ENCODE data around the gene GLA. TPM values are rescaled to one million over a fixed set of nuclear protein-coding genes. Genes with fewer than 3 reads are reported as not detected.
A peak's percentile ranks its signal among the peaks of the same experiment; 100 is the strongest.

GLA gene
- total and polyA plus RNA-seq, 2 donors (not counting 1 experiment from before 2014, with no cell fraction given) = 22.1 to 42.7 TPM

GRCh38 chrX:101349193-101349562, 58.5 kb downstream of the GLA start:
- CTCF ChIA-PET = interaction anchor here (1.8 kb wide), 2 partner anchors 42 to 68 kb away, joined by 5 to 12 read pairs; partner anchors contain the start of gene RPL36A
- H3K9ac ChIP-seq (ENCODE audit: low read length) = peak overlapping the region; percentile 76
- POLR2A ChIA-PET = interaction anchor here (0.5 to 1.1 kb wide), 3 partner anchors 34 to 70 kb away, joined by 4 to 5 read pairs (median 4); partner anchors contain the start of gene RPL36A
- H3K9me3 Mint-ChIP-seq (ENCODE audit: insufficient read depth) = no peaks in the 10 kb centered on the region
- TF ChIP-seq EZH2 (IDR thresholded peaks at IDR 0.05; ENCODE audit: borderline replicate concordance, insufficient read depth, low read depth, low read length, poor library complexity, severe bottlenecking) (no peak), CTCF (IDR thresholded peaks at IDR 0.05) (no peak)
- peak overlapping the region in 4 of 5 experiments; percentile 64 to 81 (median 76) for H3K4me3 ChIP-seq (ENCODE audit: control extremely low read depth in 1 of 5, extremely low read depth in 1 of 5, insufficient read depth in 1 of 5, low read depth in 2 of 5, low read length in 4 of 5)
- H3K4me1 Mint-ChIP-seq = peaks cover 12% of the 10 kb centered on the region
- H4K20me1 ChIP-seq (ENCODE audit: control insufficient read depth, insufficient read depth, low read length, poor library complexity, severe bottlenecking) = no peaks in the 10 kb centered on the region
- H3K4me1 ChIP-seq (ENCODE audit: control insufficient read depth in 2 of 2, insufficient read depth in 2 of 2, low read length in 2 of 2) = peaks cover 3 to 15% of the 10 kb centered on the region in 2 donors
- peak overlapping the region; percentile 55 to 81 for H3K27ac ChIP-seq (ENCODE audit: low read length in 2 of 2)
- H3K9me3 ChIP-seq (ENCODE audit: control extremely low read depth in 1 of 3, control insufficient read depth in 2 of 3, insufficient read depth in 1 of 3, low read length in 2 of 3) = no peaks in the 10 kb centered on the region
- no peak for DNase-seq
- 17% methylated on average over 1 of the region's 4 CpGs for WGBS (ENCODE audit: insufficient coverage)
- H3K27ac Mint-ChIP-seq = peak overlapping the region; percentile 86
- H2AFZ ChIP-seq (ENCODE audit: insufficient read depth, low read depth, low read length, poor library complexity, severe bottlenecking) = peak overlapping the region; percentile 86
- H3K27me3 Mint-ChIP-seq = no peaks in the 10 kb centered on the region
- peak overlapping the region; percentile 74 for H3K4me2 ChIP-seq (replicated peaks; ENCODE audit: low read depth, low read length, poor library complexity, severe bottlenecking)
- peak overlapping the region; percentile 92 for H3K4me3 Mint-ChIP-seq
- peaks cover 30% of the 10 kb centered on the region for H3K79me2 ChIP-seq (ENCODE audit: control insufficient read depth, insufficient read depth, low read length)
- intact Hi-C loops (cut with micrococcal nuclease) = loop anchor here (2.0 kb wide), 1 partner anchor 60 kb away; the partner anchor contains the start of gene HNRNPH2
- H3K27me3 ChIP-seq (replicated peaks in 1 of 4; ENCODE audit: control extremely low read depth in 1 of 4, control insufficient read depth in 3 of 4, insufficient read depth in 4 of 4, low read length in 3 of 4) = no peaks in the 10 kb centered on the region
- H3K36me3 ChIP-seq (replicated peaks in 1 of 2; ENCODE audit: control extremely low read depth in 1 of 2, control insufficient read depth in 1 of 2, extremely low read depth in 1 of 2, insufficient read depth in 2 of 2, low read length in 1 of 2) = peaks cover 4 to 29% of the 10 kb centered on the region in 2 experiments
- ATAC-seq (ENCODE audit: low read depth) = no peak
